IPS-20b (cell line): Measurements from ENCODE around the gene UBE2L3.
"Not testable (repeated sequence)": the region's sequence is repeated elsewhere in the genome, so short reads cannot be mapped to it uniquely, and the experiment has no call there.

Source experiments
- H3K27ac ChIP-seq: one replicate; pipeline ENCODE4 v1.5.1; 2013; ENCODE audit warnings: low read length
- H3K27me3 ChIP-seq: 2 replicates; pipeline ENCODE4 v1.6.1; 2013; ENCODE audit warnings: mild to moderate bottlenecking, low read length, inconsistent platforms; ENCODE audit not compliant: insufficient read depth
- H3K36me3 ChIP-seq: 2 replicates; pipeline ENCODE4 v1.6.1; 2013; ENCODE audit warnings: low read depth, mild to moderate bottlenecking, inconsistent platforms, low read length, moderate library complexity; ENCODE audit not compliant: insufficient read depth
- H3K4me1 ChIP-seq: 2 replicates; pipeline ENCODE4 v1.6.1; 2013; ENCODE audit warnings: mild to moderate bottlenecking, control low read depth, inconsistent platforms, low read length, moderate library complexity; ENCODE audit not compliant: insufficient read depth
- H3K4me3 ChIP-seq: 2 replicates; pipeline ENCODE4 v1.5.1; 2013; ENCODE audit warnings: mild to moderate bottlenecking, low read length, inconsistent platforms
- H3K9ac ChIP-seq: 2 replicates; pipeline ENCODE4 v1.6.1; 2013; ENCODE audit warnings: low read depth, mild to moderate bottlenecking, inconsistent platforms, low read length, moderate library complexity
- H3K9me3 ChIP-seq: 2 replicates; pipeline ENCODE4 v1.6.1; 2013; ENCODE audit warnings: mild to moderate bottlenecking, low read depth, low read length, inconsistent platforms; ENCODE audit not compliant: insufficient read depth

Gene UBE2L3

DNA sequence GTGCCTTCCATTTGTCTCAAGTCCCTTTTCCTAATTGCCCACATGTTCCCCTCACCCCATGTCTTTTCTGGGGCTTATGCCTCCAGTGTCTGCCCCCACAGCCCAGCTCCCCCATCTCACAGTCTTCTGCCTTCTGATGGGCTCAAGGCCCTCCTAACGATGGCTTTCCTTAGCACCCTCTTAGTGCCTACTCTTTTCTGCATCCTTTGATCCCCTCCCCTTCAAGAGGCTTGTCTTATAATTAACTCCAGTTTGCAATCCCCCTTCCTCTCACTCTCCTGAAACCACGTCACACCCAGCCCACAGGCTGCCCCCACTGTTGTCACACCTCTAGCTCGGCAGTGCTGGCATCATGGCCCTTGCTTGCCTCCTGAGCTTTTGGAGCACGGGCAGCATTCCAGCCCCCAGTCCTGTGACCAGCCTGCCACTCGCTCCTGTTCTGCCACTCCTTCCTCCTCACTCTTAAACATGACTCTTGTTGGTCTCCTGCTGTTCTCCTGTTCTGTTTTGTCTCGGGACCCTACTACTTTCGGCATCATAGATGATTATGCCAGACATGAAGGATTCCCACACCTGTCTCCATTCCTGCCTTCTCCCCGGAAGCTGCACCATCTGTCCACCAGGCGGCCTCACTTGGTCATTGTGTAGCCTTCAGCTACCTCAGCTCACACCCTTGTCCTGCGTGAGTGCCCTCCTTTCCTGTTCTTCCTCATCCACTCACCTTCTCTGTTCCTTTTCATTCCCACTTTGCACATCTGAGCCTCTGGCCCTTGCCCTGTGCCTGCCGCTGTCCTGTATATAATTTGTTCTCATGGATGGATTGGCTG lies 26.1 kb downstream of the UBE2L3 start:
- no peaks in the 10 kb centered on the region for H3K27me3 ChIP-seq
- no peaks in the 10 kb centered on the region for H3K4me1 ChIP-seq
- peaks cover 50% of the 10 kb centered on the region for H3K36me3 ChIP-seq
- no peaks in the 10 kb centered on the region for H3K9me3 ChIP-seq
- no peak overlapping the region for H3K4me3 ChIP-seq
- no peak overlapping the region for H3K9ac ChIP-seq
- no peak overlapping the region for H3K27ac ChIP-seq

DNA sequence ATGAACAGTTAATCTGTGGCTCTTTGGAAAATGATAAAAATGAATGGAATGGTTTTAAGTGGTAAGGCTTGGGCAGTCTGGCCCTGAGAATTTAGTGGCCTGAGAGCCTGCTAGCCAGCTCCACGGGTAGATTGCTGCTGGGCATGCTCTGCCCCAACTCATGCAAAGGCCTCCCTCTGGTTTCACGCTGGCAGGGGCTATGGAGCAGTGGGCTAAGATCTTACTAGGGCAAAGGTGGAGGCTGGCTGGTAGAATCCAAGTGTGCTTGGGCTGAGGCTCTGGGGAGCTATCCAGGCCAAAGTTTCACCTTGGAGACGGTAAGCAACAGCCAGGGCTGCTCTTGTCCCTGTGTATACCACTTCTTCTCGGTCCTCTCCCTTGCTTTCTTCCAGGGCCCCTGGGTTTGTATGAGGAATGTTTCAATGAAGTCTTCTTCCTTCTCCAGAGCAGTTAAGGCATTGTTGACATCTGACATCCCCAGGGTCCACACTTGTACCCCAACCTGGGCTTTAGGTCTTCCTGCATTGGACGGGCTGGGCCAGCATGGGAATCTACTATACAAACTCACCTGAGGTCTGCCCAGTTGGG lies 27.4 kb downstream of the UBE2L3 start:
- Histone ChIP-seq H3K27me3 (no peaks in the 10 kb centered on the region), H3K4me3 (no peak overlapping the region), H3K9ac (no peak overlapping the region), H3K27ac (no peak overlapping the region), H3K36me3 (peaks cover 50% of the 10 kb centered on the region), H3K9me3 (no peaks in the 10 kb centered on the region), H3K4me1 (no peaks in the 10 kb centered on the region)

DNA sequence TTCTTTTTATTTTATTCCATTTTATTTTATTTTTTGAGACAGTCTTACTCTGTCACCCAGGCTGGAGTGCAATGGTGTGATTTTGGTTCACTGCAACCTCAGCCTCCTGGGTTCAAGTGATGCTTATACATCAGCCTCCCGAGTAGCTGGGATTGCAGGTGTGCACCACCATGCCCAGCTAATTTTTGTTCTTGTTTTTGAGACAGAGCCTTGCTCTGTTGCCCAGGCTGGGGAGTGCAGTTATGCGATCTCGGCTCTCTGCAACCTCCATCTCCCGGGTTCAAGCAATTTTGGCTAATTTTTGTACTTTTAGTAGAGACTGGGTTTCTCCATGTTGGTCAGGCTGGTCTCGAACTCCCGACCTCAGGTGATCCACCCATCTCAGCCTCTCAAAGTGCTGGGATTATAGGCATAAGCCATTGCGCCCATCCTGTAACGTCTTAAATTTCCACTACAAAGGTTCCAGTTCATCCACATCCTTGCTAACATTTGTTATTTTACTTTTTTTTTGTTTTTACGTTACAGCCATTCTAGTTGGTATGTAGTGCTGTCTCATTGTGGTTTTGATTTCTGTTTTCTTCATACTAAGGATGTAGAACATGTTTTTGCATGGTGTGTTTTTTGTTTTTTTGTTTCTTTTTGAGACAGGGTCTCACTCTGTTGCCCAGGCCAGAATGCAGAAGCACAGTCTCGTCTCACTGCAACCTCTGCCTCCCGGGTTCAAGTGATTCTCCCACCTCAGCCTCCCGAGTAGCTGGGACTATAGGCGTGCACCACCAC lies 29.0 kb downstream of the UBE2L3 start:
- H3K27ac ChIP-seq, H3K27me3 ChIP-seq, H3K4me1 ChIP-seq, H3K4me3 ChIP-seq, H3K9ac ChIP-seq, H3K9me3 ChIP-seq: not testable (repeated sequence)
- peaks cover 50% of the 10 kb centered on the region for H3K36me3 ChIP-seq

GRCh38 chr22:21598302-21598701 lies 30.8 kb downstream of the UBE2L3 start:
- no peak overlapping the region for H3K4me3 ChIP-seq
- no peak overlapping the region for H3K9ac ChIP-seq
- H3K36me3 ChIP-seq, result peaks cover 42% of the 10 kb centered on the region

DNA sequence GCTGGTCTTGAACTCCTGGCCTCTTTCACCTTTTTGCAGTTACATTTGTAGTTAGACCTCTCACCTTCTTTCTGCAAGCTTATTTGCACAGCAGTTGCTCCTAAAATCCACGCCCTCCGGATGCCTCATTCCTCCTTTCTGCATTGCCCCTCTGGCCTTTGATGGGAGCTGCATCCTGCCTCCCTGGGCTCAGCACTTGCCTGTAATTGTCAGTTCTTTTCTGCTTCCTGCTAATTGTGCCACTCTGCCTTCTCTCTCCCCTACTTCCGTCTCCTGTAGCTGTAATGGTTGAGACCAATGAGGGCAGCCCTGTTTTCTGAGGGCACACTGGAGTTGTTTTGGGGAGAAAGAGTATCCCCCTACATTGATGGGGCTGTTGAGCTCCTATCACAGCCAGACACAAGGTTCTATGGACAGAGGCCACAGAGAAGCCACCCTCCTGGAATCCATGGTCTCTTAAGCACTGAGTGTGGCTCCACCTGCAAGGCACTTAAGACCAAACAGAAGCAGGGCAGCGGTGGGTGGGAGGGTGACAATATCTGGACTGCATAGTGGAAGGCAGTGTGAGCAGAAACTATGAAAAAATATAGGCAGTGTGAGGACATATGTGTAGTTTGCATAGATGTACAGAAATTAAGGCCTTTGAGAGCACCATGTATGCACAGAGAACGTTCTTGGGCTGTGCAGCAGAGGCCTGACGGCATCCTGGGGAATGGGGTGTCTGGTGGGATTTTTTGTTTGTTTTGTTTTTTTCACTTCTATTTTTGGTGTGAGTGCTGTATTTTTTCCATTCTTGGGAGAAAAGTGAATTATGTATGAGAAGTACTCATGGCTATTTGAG lies 31.8 kb downstream of the UBE2L3 start:
- H3K36me3 ChIP-seq, result peaks cover 32% of the 10 kb centered on the region
- no peak overlapping the region for H3K4me3 ChIP-seq
- no peak overlapping the region for H3K9ac ChIP-seq
- no peaks in the 10 kb centered on the region for H3K27me3 ChIP-seq
- H3K27ac ChIP-seq, result no peak overlapping the region
- no peaks in the 10 kb centered on the region for H3K4me1 ChIP-seq
- no peaks in the 10 kb centered on the region for H3K9me3 ChIP-seq

More at GRCh38 chr22:21598302-21598701, 30.8 kb downstream of the UBE2L3 start:
- Histone ChIP-seq H3K9me3 (no peaks in the 10 kb centered on the region), H3K4me1 (no peaks in the 10 kb centered on the region), H3K27me3 (no peaks in the 10 kb centered on the region), H3K27ac (no peak overlapping the region)

GRCh38 chr22:21602579-21602978 lies 35.1 kb downstream of the UBE2L3 start:
- Histone ChIP-seq H3K27ac (no peak overlapping the region), H3K9me3 (no peaks in the 10 kb centered on the region), H3K4me3 (no peak overlapping the region), H3K36me3 (peaks cover 6% of the 10 kb centered on the region), H3K4me1 (no peaks in the 10 kb centered on the region), H3K27me3 (no peaks in the 10 kb centered on the region), H3K9ac (no peak overlapping the region)

GRCh38 chr22:21603973-21604372 lies 36.5 kb downstream of the UBE2L3 start:
- Histone ChIP-seq H3K36me3 (peaks cover 11% of the 10 kb centered on the region), H3K27me3 (no peaks in the 10 kb centered on the region), H3K4me1 (no peaks in the 10 kb centered on the region), H3K4me3 (no peak overlapping the region), H3K27ac (no peak overlapping the region), H3K9ac (no peak overlapping the region), H3K9me3 (no peaks in the 10 kb centered on the region)

DNA sequence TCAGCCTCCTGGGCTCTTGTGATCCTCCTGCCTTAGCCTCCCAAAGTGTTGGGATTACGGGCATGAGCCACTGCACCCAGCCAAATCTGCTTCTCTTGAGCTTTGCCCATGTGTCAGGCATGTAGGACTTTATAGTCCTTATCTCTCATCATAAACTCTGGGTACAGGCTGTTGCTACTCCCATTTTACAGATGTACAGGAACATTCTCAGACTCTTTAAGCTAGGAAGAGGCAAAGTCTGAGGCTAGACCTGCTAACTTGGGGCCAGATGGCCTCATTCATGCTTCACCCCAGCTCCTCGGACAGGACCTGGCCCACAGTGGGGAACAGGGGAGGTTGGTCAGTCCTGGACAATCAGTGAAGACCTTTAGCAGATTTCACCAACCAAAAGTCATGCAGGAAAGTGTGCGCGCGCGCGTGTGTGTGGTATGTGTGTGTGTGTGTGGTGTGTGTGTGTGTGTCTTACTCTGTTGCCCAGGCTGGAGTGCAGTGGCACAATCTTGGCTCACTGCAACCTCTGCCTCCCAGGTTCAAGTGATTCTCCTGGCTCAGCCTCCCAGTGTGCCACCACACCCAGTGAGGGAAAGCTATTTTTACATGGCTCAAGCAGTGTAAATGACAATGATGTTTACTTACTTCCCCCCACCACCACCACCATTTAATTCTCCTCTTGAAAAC lies 38.5 kb downstream of the UBE2L3 start:
- Histone ChIP-seq H3K4me3 (no peak overlapping the region), H3K27ac (no peak overlapping the region), H3K27me3 (no peaks in the 10 kb centered on the region), H3K4me1 (no peaks in the 10 kb centered on the region), H3K9me3 (no peaks in the 10 kb centered on the region), H3K9ac (no peak overlapping the region), H3K36me3 (peaks cover 23% of the 10 kb centered on the region)

DNA sequence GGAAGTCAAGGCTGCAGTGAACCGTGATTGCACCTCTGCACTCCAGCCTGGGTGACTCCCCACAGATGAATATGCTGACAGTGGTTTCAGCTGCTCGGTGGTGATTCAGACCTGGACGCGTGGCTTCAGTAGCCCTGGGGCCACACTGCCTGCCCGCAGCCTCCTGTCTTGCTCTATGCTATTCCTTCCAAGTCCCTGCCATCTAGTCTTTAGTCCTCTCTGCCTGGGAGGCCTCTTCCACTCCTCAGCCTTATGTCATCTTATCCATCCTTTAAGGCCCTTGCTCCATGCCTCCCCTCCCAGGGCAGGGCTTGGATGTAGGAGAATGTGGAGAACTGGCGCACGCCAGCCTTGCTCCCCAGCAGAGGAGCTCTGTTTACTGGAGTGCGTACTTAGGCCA lies 39.3 kb downstream of the UBE2L3 start:
- Histone ChIP-seq H3K9me3 (no peaks in the 10 kb centered on the region), H3K9ac (no peak overlapping the region), H3K36me3 (peaks cover 30% of the 10 kb centered on the region), H3K27ac (no peak overlapping the region), H3K4me3 (no peak overlapping the region), H3K27me3 (no peaks in the 10 kb centered on the region), H3K4me1 (no peaks in the 10 kb centered on the region)

GRCh38 chr22:21609556-21610157 lies 42.1 kb downstream of the UBE2L3 start:
- not testable (repeated sequence) for H3K9me3 ChIP-seq, H3K4me3 ChIP-seq, H3K9ac ChIP-seq, H3K27me3 ChIP-seq, H3K4me1 ChIP-seq, H3K27ac ChIP-seq
- H3K36me3 ChIP-seq, result peaks cover 51% of the 10 kb centered on the region
